H1 (cell line): Measurements from ENCODE around the gene SCO2. TPM values are rescaled to one million over a fixed set of nuclear protein-coding genes. Genes with fewer than 3 reads are reported as not detected.

Source experiments
- CTCF ChIA-PET: fragments of 300-600 bp; sonication (Branson Sonifier 250); formaldehyde crosslinking; loops from one replicate; lab custom pipeline; 2021; ENCODE audit not compliant: partially characterized antibody; lab: Charles Lee
- POLR2A ChIA-PET: fragments of 300-600 bp; sonication (Branson Sonifier 250); formaldehyde crosslinking; loops from one replicate; lab custom pipeline; 2021; ENCODE audit warnings: inconsistent platforms; ENCODE audit not compliant: partially characterized antibody; lab: Charles Lee
- DNase-seq, 2 experiments: peaks; one replicate each; pipeline versions ENCODE4 v3.0.0 to v3.0.0-alpha.2; 2010 to 2022; ENCODE audit warnings: low spot score in 2 of 2, low read depth in 1 of 2, mixed read lengths in 1 of 2
- FAIRE-seq: peaks from 2 replicates; lab custom pipeline; 2011; peaks lifted over from hg19 to GRCh38; lab: Jason Lieb, UNC
- H2AFZ ChIP-seq: 2 replicates; pipeline ENCODE4 v1.8.1; 2012; ENCODE audit warnings: low read length, inconsistent platforms
- H2AK5ac ChIP-seq: 2 replicates; pipeline ENCODE4 v1.6.1; 2013; ENCODE audit warnings: low read depth, low read length
- H2BK120ac ChIP-seq: replicated peaks from 2 replicates; pipeline ENCODE3; 2013; ENCODE audit warnings: low read depth, low read length, inconsistent platforms
- H2BK12ac ChIP-seq: 2 replicates; pipeline ENCODE4 v1.6.1; 2013; ENCODE audit warnings: low read depth, low read length
- H2BK15ac ChIP-seq: 2 replicates; pipeline ENCODE4 v1.6.1; 2013; ENCODE audit warnings: low read length
- H2BK20ac ChIP-seq: 2 replicates; pipeline ENCODE4 v1.6.1; 2013; ENCODE audit warnings: low read length
- H2BK5ac ChIP-seq: 2 replicates; pipeline ENCODE4 v1.6.1; 2013; ENCODE audit warnings: low read depth, low read length
- H3K14ac ChIP-seq: 2 replicates; pipeline ENCODE4 v1.6.1; 2013; ENCODE audit warnings: inconsistent platforms; ENCODE audit not compliant: insufficient read length
- H3K18ac ChIP-seq: 2 replicates; pipeline ENCODE4 v1.6.1; 2013; ENCODE audit warnings: low read length; ENCODE audit errors: extremely low read depth
- H3K23ac ChIP-seq: 2 replicates; pipeline ENCODE4 v1.6.1; 2013; ENCODE audit warnings: inconsistent platforms; ENCODE audit not compliant: insufficient read length
- H3K23me2 ChIP-seq: 2 replicates; pipeline ENCODE4 v1.6.1; 2013; ENCODE audit warnings: low read depth, low read length
- H3K27ac ChIP-seq: 2 replicates; pipeline ENCODE4 v1.6.1; 2011; ENCODE audit warnings: low read depth, low read length, inconsistent platforms
- H3K27me3 ChIP-seq, 4 experiments: replicated peaks in 1 of 4; 1 replicate in 1 of 4; 2 replicates in 3 of 4; pipeline versions ENCODE4 v1.6.1 to v1.8.1; 2011 to 2013; ENCODE audit warnings: low read length in 3 of 4, mild to moderate bottlenecking in 3 of 4, inconsistent platforms in 2 of 4, mixed read lengths in 2 of 4, moderate library complexity in 1 of 4; ENCODE audit not compliant: control insufficient read depth in 3 of 4, insufficient read depth in 3 of 4; ENCODE audit errors: extremely low read depth in 1 of 4
- H3K36me3 ChIP-seq, 4 experiments: 2 replicates each; pipeline versions ENCODE4 v1.6.1 to v1.8.1; 2011 to 2013; ENCODE audit warnings: mild to moderate bottlenecking in 4 of 4, low read length in 3 of 4, moderate library complexity in 2 of 4, control low read depth in 1 of 4, inconsistent platforms in 1 of 4; ENCODE audit not compliant: insufficient read depth in 4 of 4, control insufficient read depth in 2 of 4
- H3K4ac ChIP-seq: replicated peaks from 2 replicates; pipeline ENCODE3; 2013; ENCODE audit warnings: low read length, low read depth, mixed read lengths, inconsistent platforms; ENCODE audit not compliant: insufficient read length
- H3K4me1 ChIP-seq, 4 experiments: replicated peaks in 1 of 4; 1 replicate in 1 of 4; 2 replicates in 3 of 4; pipeline versions ENCODE4 v1.6.1 to v1.8.1; 2011 to 2013; ENCODE audit warnings: low read length in 3 of 4, inconsistent platforms in 2 of 4, mixed read lengths in 1 of 4; ENCODE audit not compliant: insufficient read depth in 4 of 4, control insufficient read depth in 3 of 4
- H3K4me2 ChIP-seq, 2 experiments: 2 replicates each; pipeline versions ENCODE4 v1.6.1 to v1.8.1; 2011 to 2013; ENCODE audit warnings: low read depth in 2 of 2, low read length in 2 of 2, control low read depth in 1 of 2, inconsistent platforms in 1 of 2, mild to moderate bottlenecking in 1 of 2; ENCODE audit not compliant: insufficient read depth in 1 of 2
- H3K4me3 ChIP-seq, 4 experiments: fragments of 200-600, 300-600 bp in 1 of 4; sonication (generic), shearing (Covaris generic), sonication (Bioruptor Twin) in 1 of 4; 2 replicates each; pipeline versions ENCODE4 v1.5.1 to v1.8.1; 2011 to 2016; ENCODE audit warnings: low read length in 4 of 4, low read depth in 3 of 4, control low read depth in 2 of 4, inconsistent platforms in 2 of 4, mild to moderate bottlenecking in 2 of 4, mixed read lengths in 1 of 4, moderate library complexity in 1 of 4; ENCODE audit not compliant: insufficient read depth in 2 of 4; ENCODE audit errors: extremely low read depth in 1 of 4
- H3K56ac ChIP-seq: replicated peaks from 2 replicates; pipeline ENCODE3; 2013; ENCODE audit warnings: low read depth, mild to moderate bottlenecking, mixed read lengths, low read length, inconsistent platforms; ENCODE audit not compliant: insufficient read length
- H3K79me1 ChIP-seq: 2 replicates; pipeline ENCODE4 v1.6.1; 2013; ENCODE audit warnings: low read depth, low read length, control low read depth
- H3K79me2 ChIP-seq, 2 experiments: 2 replicates each; pipeline versions ENCODE4 v1.6.1 to v1.8.1; 2012 to 2013; ENCODE audit warnings: low read length in 2 of 2, mild to moderate bottlenecking in 2 of 2, inconsistent platforms in 1 of 2; ENCODE audit not compliant: insufficient read depth in 2 of 2, control insufficient read depth in 1 of 2
- H3K9ac ChIP-seq, 4 experiments: replicated peaks in 1 of 4; 1 replicate in 1 of 4; 2 replicates in 3 of 4; pipeline versions ENCODE4 v1.6.1 to v1.8.1; 2011 to 2013; ENCODE audit warnings: low read depth in 3 of 4, low read length in 3 of 4, control low read depth in 2 of 4, mild to moderate bottlenecking in 2 of 4, moderate library complexity in 2 of 4, inconsistent platforms in 1 of 4; ENCODE audit errors: extremely low read depth in 1 of 4
- H3K9me3 ChIP-seq, 2 experiments: 2 replicates each; pipeline versions ENCODE4 v1.6.1 to v1.8.1; 2012 to 2013; ENCODE audit warnings: mild to moderate bottlenecking in 2 of 2, moderate library complexity in 2 of 2, control low read depth in 1 of 2, inconsistent platforms in 1 of 2, low read depth in 1 of 2, low read length in 1 of 2, mixed read lengths in 1 of 2; ENCODE audit not compliant: insufficient read depth in 2 of 2
- H4K20me1 ChIP-seq, 2 experiments: replicated peaks in 1 of 2; 2 replicates each; pipeline versions ENCODE3 to v1.8.1; 2011 to 2013; ENCODE audit warnings: inconsistent platforms in 2 of 2, low read length in 2 of 2, mild to moderate bottlenecking in 1 of 2; ENCODE audit not compliant: insufficient read depth in 2 of 2, control insufficient read depth in 1 of 2
- H4K5ac ChIP-seq: 2 replicates; pipeline ENCODE4 v1.6.1; 2013; ENCODE audit warnings: low read length, low read depth, mixed read lengths, inconsistent platforms; ENCODE audit not compliant: insufficient read length
- H4K8ac ChIP-seq: 2 replicates; pipeline ENCODE4 v1.8.0; 2013; ENCODE audit warnings: mild to moderate bottlenecking, moderate library complexity, low read length, inconsistent platforms; ENCODE audit not compliant: insufficient read depth; ENCODE audit errors: extremely low read depth
- H4K91ac ChIP-seq: replicated peaks from 2 replicates; pipeline ENCODE3; 2013; ENCODE audit warnings: low read length, mixed read lengths, inconsistent platforms; ENCODE audit not compliant: insufficient read length
- ASH2L ChIP-seq: fragments of 200-600, 300-600 bp; sonication (generic); IDR thresholded peaks from one replicate; pipeline ENCODE4 v1.7.1; 2017; ENCODE audit warnings: low read length
- CBX8 ChIP-seq: fragments of 300-800, 300-1000 bp; sonication (generic); IDR thresholded peaks from 2 replicates; pipeline ENCODE4 v1.7.1; 2016; ENCODE audit warnings: low read depth, low read length, borderline replicate concordance
- CEBPB ChIP-seq: IDR thresholded peaks from 2 replicates; pipeline ENCODE4 v1.6.1; 2012; ENCODE audit warnings: low read depth, low read length
- CTBP2 ChIP-seq: IDR thresholded peaks from 2 replicates; pipeline ENCODE4 v1.7.0; 2011; ENCODE audit warnings: borderline replicate concordance, mild to moderate bottlenecking, moderate library complexity, mixed read lengths, low read length; ENCODE audit not compliant: insufficient read depth, insufficient read length
- KDM1A ChIP-seq: fragments of 200-600, 300-600 bp; sonication (generic); IDR thresholded peaks from 2 replicates; pipeline ENCODE4 v1.7.1; 2016; ENCODE audit warnings: mild to moderate bottlenecking, low read length, borderline replicate concordance
- NANOG ChIP-seq: IDR thresholded peaks from 2 replicates; pipeline ENCODE4 v1.6.1; 2011; ENCODE audit warnings: low read length, low read depth, mild to moderate bottlenecking, inconsistent platforms; ENCODE audit not compliant: insufficient read depth, poor library complexity, severe bottlenecking
- SIN3A ChIP-seq, 2 experiments: IDR thresholded peaks in 1 of 2; conservative IDR thresholded peaks in 1 of 2; 2 replicates each; pipeline ENCODE4 v1.6.1; 2011 to 2012; ENCODE audit warnings: low read length in 2 of 2, improper control_type of control experiment in 1 of 2, low read depth in 1 of 2, mild to moderate bottlenecking in 1 of 2
- SP4 ChIP-seq: IDR thresholded peaks from 2 replicates; pipeline ENCODE4 v1.6.1; 2012; ENCODE audit warnings: low read length, inconsistent platforms
- YY1 ChIP-seq: IDR thresholded peaks from 2 replicates; pipeline ENCODE4 v1.6.1; 2011; ENCODE audit warnings: low read depth, mild to moderate bottlenecking, low read length
- WGBS, 2 experiments: shearing (Covaris generic) in 1 of 2; methylation state at CpG; one replicate each; pipeline versions ENCODE4 v1.1.6 to v1.1.7; 2013 to 2015; ENCODE audit warnings: low lambda C conversion rate in 2 of 2, mixed read lengths in 2 of 2, inconsistent platforms in 1 of 2, low coverage in 1 of 2, missing lambda C conversion rate in 1 of 2; ENCODE audit not compliant: insufficient replicate concordance in 2 of 2, insufficient coverage in 1 of 2, insufficient read length in 1 of 2; ENCODE audit errors: extremely low coverage in 1 of 2, missing lambda C conversion rate in 1 of 2; 5-methylcytosine and 5-hydroxymethylcytosine counted together
- polyA plus RNA-seq, 7 experiments: library from polyadenylated mRNA; depleted of rRNA in 3 of 7; stranded (reverse) in 5 of 7; unstranded in 2 of 7; fragments of >200 nt in 5 of 7; fragments of 200-250 nt in 2 of 7; gene quantifications; 1 replicate in 5 of 7; 2 replicates in 1 of 7; 4 replicates in 1 of 7; pipeline versions ENCODE4 v1.2.1 to v1.2.3, GENCODE V29; 2011 to 2013; ENCODE audit warnings: missing spikeins in 2 of 7, mixed read lengths in 2 of 7
- total RNA-seq: library from RNA; stranded (reverse); fragmentation: NEBNext Ultra II Directional; extraction: Animal tissue kit (Norgen Biotek cat#: 25700); gene quantifications from 2 replicates; pipeline ENCODE4 v1.2.1, GENCODE V29; 2021

Gene SCO2
- total and polyA plus RNA-seq, 2 of the 8 experiments (the other 6 are each of a cell fraction or from before 2014, with no cell fraction given): 2.0 TPM; not detected in 1

DNA sequence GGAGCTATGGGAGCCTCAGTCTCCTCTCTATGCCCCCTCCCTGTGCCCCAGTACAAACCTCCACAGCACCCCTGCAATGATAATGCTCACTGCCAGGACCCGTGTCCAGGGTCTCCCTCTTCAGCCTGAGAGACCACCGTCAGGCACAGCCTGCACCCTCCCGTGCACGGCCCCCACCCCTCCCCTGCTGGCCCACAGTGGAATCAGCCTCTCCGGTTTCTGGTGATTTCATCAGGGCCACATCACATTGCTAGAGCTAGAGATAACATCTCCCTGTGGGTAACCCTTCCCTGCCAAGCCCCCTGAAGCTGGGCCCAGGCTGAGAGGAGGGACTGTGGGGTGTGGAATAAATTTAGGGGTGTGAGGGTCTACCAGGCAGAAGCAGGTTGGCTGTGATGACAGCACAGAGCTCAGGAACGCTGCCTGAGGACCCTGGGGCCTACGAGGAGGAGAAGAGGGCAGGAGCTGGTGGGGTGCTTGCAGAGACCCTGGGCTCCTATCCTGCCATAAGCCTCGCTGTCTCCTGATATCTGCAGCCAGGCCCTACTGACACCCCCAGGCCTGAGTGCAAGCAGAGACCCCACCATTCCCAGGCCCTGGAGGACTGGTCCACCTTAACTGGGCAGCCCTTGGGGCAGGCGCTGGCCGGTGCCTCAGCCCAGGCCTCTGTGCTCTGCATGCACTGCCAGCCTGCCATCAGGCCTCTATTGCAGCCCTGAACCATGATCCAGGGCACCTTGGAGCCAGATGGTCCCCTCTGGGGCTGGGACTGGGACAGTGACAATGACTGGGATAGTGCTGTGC is 20.3 kb upstream of the SCO2 start, which contains the start of gene KLHDC7B:
Gene KLHDC7B, plus strand, starts transcription at position 378 of the 804 bp plus-strand sequence. Its CDS starts 345 bp downstream, at position 723.
- Histone ChIP-seq H3K4ac (no peak within 1 kb of the TSS), H3K4me2 (0 out of 4 replicates have a peak within 1 kb of the TSS, but pooled peaks of 1 of the 2 experiments have one; percentile 13), H3K23ac (no peak within 1 kb of the TSS), H3K18ac (no peak within 1 kb of the TSS), H2BK5ac (no peak within 1 kb of the TSS), H4K5ac (no peak within 1 kb of the TSS), H3K79me1 (no peaks in the 10 kb centered on the region), H4K91ac (no peak within 1 kb of the TSS), H3K4me3 (no peak within 1 kb of the TSS; a peak in 1 of 8 replicates), H2AFZ (no peak within 1 kb of the TSS), H3K4me1 (peaks cover 0 to 5% (median 1%) of the 10 kb centered on the region in 4 experiments; a peak in 2 of 7 replicates), H3K36me3 (no peaks in the 10 kb centered on the region), H3K27ac (no peak within 1 kb of the TSS), H3K14ac (no peak within 1 kb of the TSS), H2BK12ac (peak within 1 kb of the TSS; percentile 17; the same call in 1 of the 2 replicates), H2AK5ac (no peak within 1 kb of the TSS), H3K56ac (no peak within 1 kb of the TSS), H3K9ac (no peak within 1 kb of the TSS), H3K79me2 (no peaks in the 10 kb centered on the region), H4K8ac (peak within 1 kb of the TSS; percentile 78; the same call in 1 of the 2 replicates), H3K9me3 (no peaks in the 10 kb centered on the region), H2BK20ac (peak within 1 kb of the TSS; percentile 61; the same call in 1 of the 2 replicates), H4K20me1 (no peaks in the 10 kb centered on the region), H2BK15ac (no peak within 1 kb of the TSS), H3K23me2 (no peaks in the 10 kb centered on the region), H3K27me3 (peaks cover 0 to 13% (median 6%) of the 10 kb centered on the region in 4 experiments; a peak in 5 of 7 replicates), H2BK120ac (no peak within 1 kb of the TSS)
- no peak for FAIRE-seq
- DNase-seq: no peak
- TF ChIP-seq CBX8 (no peak), CEBPB (no peak), SIN3A (conservative IDR thresholded peaks at IDR 0.05 in 1 of 2, IDR thresholded peaks at IDR 0.05 in 1 of 2; ENCODE audit: low read depth in 1 of 2, low read length in 2 of 2) (no peak), KDM1A (no peak), SP4 (no peak), NANOG (no peak), CTBP2 (no peak), ASH2L (no peak), YY1 (no peak)
- ChIA-PET POLR2A (interaction anchor here (0.9 kb wide), 1 partner anchor 403 kb away, joined by 3 read pairs; no protein-coding TSS in a partner anchor), CTCF (interaction anchor here (0.6 to 2.5 kb wide), 6 partner anchors 10 to 346 kb away, joined by 3 to 9 read pairs (median 4); partner anchors contain the start of genes SCO2 and SYCE3)
- WGBS, 2 experiments: 88% methylated on average over 10 of the region's 10 CpGs; no CpG with 5 or more reads in 1 of the 2 experiments
